DLD1 (cell line): ENCODE measurements around the gene TREX2.

ENCODE experiments used
- in situ Hi-C: cut with HindIII; loops from 2 replicates; pipeline ENCODE4 v1.10.0; 2017; ENCODE audit warnings: low sequenced_read_pairs

Gene TREX2

GRCh38 chrX:153476666-153477363, 31.0 kb upstream of the TREX2 start:
- in situ Hi-C loops: no loop called here

- in situ Hi-C loops: no loop called here
Observed at GRCh38 chrX:153475751-153476281, 30.0 kb upstream of the TREX2 start.

DNA sequence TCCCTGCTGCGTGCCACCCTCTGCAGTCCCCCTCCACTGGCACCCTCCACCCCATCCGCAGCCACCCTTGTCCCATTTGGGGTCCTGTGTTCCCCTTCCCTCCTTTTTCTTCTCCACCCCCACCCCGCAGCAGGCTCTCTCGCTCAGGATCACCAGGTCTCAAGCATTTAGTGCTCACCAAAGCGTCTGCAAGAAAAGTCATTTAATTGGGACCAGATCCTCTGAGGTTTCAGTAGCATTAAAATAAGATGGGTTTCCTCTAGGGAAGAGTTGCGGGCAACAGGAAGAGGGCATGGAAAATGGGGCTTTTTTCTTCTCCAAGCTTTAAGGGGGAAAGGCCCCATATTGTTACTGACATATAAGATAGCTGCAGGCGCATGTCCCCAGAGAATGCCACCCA, 29.4 kb upstream of the TREX2 start:
- in situ Hi-C loops: no loop called here

DNA sequence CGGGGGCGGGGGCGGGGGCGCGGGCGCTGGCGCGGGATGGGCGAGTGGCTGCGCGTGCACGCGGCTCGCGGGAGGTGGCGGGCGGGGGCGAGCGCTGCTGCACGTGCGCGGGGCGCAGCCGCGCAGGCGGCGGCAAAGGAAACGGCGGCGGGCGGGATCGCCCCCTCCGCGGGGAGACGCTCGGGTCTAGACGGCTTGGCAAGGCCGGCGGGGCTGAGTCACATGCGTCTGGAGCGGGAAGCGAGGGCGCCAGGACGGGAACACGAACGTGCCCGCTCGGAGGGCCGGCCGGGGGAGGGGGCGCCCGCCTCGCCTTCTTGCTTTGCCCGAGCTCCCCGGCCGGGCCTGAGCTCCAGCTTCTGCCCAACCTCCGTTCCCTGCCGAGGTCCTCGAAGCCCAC, 28.9 kb upstream of the TREX2 start:
- in situ Hi-C loops: no loop called here

- in situ Hi-C loops: no loop called here
Observed at GRCh38 chrX:153474266-153474665, 28.4 kb upstream of the TREX2 start.

GRCh38 chrX:153473126-153473525, 27.3 kb upstream of the TREX2 start:
- in situ Hi-C loops: no loop called here

DNA sequence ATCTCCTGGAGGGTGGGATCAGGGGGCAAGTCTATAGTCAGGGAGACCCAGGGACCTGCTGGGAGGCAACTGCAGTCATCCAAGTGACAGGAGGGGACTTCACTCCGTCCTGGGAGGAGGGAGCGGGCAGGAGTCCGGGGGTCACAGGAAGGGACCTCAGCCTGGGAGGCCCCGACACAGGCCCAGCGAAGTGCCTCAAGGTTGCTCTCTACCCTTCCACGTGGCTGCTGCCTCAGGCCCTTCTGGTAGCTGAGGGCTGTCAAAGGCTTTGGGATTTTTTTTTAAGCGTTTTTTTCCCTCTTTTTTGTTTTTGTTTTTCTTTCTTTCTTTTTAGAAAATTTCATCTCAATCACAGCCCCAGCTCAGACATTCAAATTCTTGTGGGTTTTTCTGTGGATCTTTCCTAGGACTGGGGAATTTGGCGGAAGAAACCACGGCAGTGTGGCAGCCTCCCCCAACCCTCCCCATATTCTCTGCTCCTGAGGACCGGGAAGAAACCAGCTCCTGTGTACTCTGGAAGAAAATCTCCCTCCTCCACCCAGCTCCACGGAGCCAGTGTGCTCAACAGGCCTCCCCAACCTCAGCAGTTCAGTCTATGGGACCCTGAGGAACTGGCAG, 25.9 kb upstream of the TREX2 start:
- in situ Hi-C loops: no loop called here

DNA sequence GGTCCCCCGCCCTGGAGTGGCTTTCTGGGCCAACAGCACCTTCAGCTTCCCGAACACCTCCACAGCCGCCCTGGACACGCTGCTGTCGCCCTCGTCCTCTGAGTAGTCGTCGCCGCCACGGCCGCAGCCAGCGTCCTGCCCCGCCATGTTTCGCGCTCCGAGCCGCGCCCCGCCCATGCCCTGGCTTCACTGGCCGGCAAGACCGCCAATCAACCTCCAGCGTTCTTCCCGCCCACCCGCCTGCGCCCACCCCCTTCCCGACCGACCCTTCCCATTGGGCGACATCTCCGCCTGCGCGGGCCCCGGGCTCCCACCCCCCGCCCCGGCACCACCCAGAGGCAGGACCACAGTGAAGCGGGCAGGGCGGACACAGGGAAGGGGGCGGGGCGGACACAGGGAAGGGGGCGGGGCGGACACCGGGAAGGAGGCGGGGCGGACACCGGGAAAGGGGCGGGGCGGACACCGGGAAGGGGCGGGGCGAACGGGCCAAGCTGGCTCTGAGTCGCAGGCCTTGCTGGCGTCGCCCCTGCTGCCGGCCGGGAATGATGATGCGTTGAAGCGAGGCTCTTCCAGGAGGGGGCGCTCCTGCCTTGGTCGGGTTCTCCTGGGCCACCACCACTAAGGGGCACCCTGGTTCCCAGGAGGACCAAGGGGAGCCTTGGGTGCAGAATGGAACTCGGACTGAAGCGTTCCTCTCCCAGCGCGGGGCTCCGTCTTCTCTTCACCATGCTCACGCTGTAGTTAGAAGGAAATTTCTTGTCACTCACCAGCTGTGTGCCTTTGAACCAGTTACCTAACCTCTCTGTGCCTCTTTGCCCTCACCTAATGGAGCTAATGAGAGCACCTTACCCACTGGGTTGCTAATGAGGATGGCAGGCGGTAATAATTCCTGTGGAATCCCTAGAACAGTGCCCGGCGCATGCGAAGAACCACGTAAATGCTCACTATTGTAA, 24.8 kb upstream of the TREX2 start, which contains the start of gene HAUS7:
Gene HAUS7, minus strand, starts transcription at position 166 of the 953 bp plus-strand sequence. Its CDS starts 19 bp downstream, at position 147.
- in situ Hi-C loops: no loop called here

DNA sequence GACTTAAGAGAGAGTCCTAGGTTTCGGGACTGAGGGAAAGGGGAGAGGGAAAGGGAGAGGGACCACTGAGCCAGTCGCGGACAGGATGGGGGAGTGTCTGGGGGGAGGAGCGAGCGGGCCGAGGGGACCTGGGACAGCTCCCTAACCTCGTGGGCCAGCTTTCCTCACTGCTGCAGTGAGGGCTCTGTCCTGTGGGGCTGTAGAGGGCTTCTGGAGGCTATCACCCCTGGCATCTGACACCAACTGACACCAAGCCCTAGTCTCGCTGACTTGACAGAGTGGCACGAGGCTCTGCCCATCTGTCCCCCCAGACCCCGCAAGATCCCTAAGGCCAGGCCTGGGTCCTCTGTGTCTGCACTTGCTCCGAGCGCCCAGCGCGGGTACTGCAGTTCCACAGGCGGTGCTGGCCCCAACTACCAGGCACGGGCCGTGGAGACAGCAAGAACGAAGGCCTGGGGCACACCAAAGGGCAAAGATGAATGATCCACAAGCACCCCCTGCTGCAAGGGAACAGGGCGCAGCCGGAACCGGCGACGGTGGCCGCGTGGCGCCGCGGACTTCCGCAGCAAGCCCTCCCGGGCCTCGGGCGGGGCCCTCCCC, 24.1 kb upstream of the TREX2 start:
- in situ Hi-C loops: no loop called here

DNA sequence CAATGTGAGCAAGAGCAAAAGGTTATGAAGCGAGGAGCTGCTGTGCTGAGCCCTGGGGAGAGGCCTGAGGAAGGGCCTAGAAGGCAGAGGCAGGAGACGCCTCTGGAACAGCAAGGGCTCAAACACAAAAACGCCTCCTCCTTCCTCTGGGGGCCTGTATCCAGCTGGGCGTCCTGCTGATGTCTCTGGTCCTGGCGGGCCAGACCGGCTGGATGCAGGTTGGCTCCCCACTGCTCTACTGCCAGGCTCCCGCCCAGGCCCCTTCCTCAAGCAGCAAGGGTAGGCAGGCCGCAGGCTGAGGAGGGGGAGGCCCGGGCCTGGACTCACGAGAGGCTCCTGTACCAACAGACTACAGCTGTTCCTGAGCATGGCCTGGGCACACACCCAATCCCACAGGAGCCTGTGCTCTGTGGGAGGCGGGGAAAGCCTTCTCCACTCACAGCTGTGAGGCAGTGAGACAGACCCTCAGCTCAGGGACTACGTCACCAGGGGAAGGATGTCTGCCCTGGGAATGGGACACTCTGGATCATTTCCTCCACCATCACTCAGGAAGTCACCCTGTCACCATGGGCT, 22.2 kb upstream of the TREX2 start:
- in situ Hi-C loops: no loop called here

GRCh38 chrX:153465691-153466380, 20.0 kb upstream of the TREX2 start:
- in situ Hi-C loops: no loop called here

- in situ Hi-C loops: no loop called here
Observed at GRCh38 chrX:153464116-153464515, 18.3 kb upstream of the TREX2 start.

DNA sequence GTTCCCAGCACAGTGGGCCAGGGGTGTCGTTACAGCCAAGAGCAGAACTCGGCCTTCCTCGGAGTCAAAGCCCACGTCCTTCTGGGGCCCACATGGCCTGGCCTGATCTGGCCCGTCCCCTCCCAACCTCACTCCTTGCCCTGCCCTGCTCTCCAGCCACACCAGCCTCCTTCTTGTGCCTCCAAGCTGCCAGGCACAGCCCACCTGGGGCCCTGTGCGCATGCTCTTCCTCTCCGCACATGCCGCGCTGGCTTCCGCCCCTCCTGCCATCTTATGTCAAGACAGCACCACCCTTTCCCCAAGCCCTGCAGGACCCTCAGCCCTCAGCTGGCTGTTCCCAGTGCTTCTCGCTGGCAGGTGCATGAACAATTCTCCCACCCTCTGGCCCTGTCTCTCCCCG, 17.7 kb upstream of the TREX2 start:
- in situ Hi-C loops: no loop called here

DNA sequence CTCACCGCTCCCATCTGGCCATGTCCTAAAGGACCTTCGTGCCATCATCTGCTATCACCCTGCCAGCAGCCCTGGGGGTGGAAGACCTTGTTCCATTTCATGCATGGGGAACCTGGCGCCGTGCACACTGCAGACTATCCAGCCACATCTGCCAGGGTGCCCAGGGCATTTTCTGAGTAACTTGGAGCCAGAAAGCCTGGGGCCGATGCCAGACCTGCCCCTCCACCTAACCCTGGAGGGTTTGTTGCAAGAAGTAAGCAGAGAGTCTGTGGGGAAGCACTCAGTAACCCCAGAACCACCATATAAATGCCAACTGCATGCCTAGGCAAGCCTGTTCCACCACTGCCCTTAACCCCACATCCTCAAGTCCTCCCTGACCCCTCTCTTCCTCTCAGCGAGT, 17.2 kb upstream of the TREX2 start:
- in situ Hi-C loops: no loop called here

DNA sequence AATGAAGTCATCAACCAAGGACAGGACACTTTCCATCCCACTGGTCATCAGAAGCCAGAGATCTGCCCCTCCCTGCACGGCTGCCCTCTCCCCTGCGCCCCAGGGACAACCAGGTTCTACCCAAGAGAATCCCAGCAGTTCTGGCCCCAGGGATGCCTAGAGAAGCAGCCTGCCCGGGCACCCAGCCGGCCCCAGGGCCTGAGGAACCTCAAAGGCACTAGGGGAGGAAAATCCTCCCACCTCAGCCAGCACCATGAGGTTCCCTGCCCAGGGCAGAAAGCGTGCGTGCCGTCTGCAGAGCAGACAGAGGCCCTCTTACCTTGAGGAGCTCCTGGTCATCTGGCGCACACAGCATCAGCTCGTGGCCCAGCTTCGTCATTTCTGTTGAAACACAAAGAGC, 16.4 kb upstream of the TREX2 start:
- in situ Hi-C loops: no loop called here

DNA sequence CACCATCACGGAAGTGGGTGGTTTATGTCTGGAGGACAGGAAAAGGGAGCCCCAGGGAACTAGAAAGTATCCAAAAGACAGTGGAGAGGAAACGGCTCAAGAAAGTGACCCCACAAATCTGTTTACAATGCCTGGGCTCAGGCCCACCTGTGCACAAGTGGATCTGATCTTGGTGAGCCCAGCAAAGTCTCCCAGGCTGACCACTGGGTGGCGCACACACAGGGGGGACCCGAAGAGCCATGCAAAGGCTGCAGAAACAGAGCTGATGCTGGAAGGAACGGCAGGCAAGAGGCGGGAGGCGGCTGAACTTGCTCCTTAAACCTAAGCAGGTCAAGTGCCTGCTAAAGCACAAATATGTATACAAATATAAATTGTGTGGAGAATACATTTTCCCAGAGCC, 15.0 kb upstream of the TREX2 start:
- in situ Hi-C loops: no loop called here

DNA sequence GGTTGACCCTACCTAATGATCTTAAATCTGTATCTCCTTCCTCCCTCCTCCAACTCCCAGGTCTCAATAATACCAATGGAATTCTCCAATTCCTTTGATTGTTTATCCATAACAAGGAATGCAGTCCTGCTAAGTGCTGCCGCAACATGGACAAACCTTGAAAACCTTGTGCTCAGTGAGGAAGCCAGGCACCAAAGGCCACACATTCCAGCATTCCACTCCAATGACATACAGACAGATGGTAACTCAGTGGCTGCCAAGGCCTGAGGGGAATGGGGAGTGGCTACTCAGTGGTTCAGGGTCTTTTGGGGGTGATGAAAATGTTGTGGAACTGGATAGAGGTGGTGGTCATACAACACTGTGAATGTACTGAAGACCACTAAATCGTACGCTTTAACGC, 14.1 kb upstream of the TREX2 start:
- in situ Hi-C loops: no loop called here

- in situ Hi-C loops: no loop called here
Observed at GRCh38 chrX:153458476-153458875, 12.6 kb upstream of the TREX2 start.

DNA sequence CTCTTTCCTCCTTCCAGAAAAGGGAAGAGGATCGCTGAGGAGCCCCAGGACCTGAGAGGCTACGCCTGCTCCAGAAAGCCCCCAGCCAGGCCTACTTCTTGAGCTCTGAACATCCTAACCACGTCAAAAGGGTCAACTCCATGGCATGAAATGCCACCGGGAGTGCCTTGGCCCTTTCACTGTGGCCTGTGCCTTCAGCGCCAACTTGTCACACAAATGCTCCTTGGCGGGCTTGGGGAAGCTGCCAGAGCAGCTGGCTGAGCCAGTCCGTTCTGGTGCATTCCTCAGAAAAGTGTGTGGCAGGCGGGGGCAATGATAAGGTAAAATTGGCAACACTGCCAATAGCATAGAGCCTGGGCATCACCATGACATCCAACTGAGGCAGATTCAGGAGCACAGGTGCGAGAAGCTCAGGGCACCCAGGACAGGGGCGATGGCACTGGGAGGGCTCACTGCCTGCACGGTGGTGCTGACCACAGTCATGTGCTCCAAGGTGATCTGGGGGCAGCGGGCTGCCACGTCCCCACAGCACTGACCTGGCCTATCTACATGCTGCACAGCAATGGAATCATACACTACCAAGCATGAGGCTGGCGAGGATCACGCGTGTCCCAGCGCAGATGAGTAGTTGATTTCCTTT, 12.1 kb upstream of the TREX2 start:
- in situ Hi-C loops: no loop called here
